Measurements from ENCODE around the gene ZNF148.

The ZNF148 gene

GRCh38 chr3:125194061-125194848, 180.9 kb downstream of the ZNF148 start:
- no peaks in the 10 kb centered on the region for H3K4me1 ChIP-seq (ENCODE audit: low read length)
- H3K9ac ChIP-seq (ENCODE audit: low read length), result no peak overlapping the region
- no peaks in the 10 kb centered on the region for H3F3A ChIP-seq (ENCODE audit: insufficient read depth, low read length)
- TF ChIP-seq EZH2phosphoT487 (IDR thresholded peaks at IDR 0.05; ENCODE audit: low read length) (no peak), CTCF (IDR thresholded peaks at IDR 0.05; ENCODE audit: low read length) (no peak), EZH2 (optimal IDR thresholded peaks at IDR 0.05; ENCODE audit: low read depth, low read length) (no peak)
- no peaks in the 10 kb centered on the region for H3K36me3 ChIP-seq (replicated peaks; ENCODE audit: insufficient read depth, low read length)
- H3K27me3 ChIP-seq (replicated peaks; ENCODE audit: insufficient read depth, low read length), result no peaks in the 10 kb centered on the region
- H3K9me3 ChIP-seq (replicated peaks; ENCODE audit: insufficient read depth, low read length), result no peaks in the 10 kb centered on the region
- H3K27ac ChIP-seq (ENCODE audit: low read length), result no peak overlapping the region
- H4K20me1 ChIP-seq (ENCODE audit: insufficient read depth, low read length), result no peaks in the 10 kb centered on the region
- DNase-seq, result no peak
- no peaks in the 10 kb centered on the region for H3K79me2 ChIP-seq (ENCODE audit: low read length)
- no peak overlapping the region for H3K4me3 ChIP-seq (ENCODE audit: low read length)
- H3K4me2 ChIP-seq (ENCODE audit: low read depth, low read length), result no peak overlapping the region
- H2AFZ ChIP-seq (ENCODE audit: low read length), result no peak overlapping the region
- H3K9me2 ChIP-seq (replicated peaks; ENCODE audit: insufficient read depth, low read length), result no peaks in the 10 kb centered on the region

GRCh38 chr3:125192190-125193035, 182.7 kb downstream of the ZNF148 start:
- H3F3A ChIP-seq (ENCODE audit: insufficient read depth, low read length), result no peaks in the 10 kb centered on the region
- no peak for TF ChIP-seq EZH2phosphoT487 (IDR thresholded peaks at IDR 0.05; ENCODE audit: low read length)
- no peak for TF ChIP-seq EZH2 (optimal IDR thresholded peaks at IDR 0.05; ENCODE audit: low read depth, low read length)
- no peak for TF ChIP-seq CTCF (IDR thresholded peaks at IDR 0.05; ENCODE audit: low read length)
- H3K9ac ChIP-seq (ENCODE audit: low read length), result no peak overlapping the region
- no peaks in the 10 kb centered on the region for H3K9me2 ChIP-seq (replicated peaks; ENCODE audit: insufficient read depth, low read length)
- H3K4me3 ChIP-seq (ENCODE audit: low read length), result no peak overlapping the region
- H3K36me3 ChIP-seq (replicated peaks; ENCODE audit: insufficient read depth, low read length), result no peaks in the 10 kb centered on the region
- H3K27me3 ChIP-seq (replicated peaks; ENCODE audit: insufficient read depth, low read length), result no peaks in the 10 kb centered on the region
- H3K9me3 ChIP-seq (replicated peaks; ENCODE audit: insufficient read depth, low read length), result no peaks in the 10 kb centered on the region
- no peaks in the 10 kb centered on the region for H4K20me1 ChIP-seq (ENCODE audit: insufficient read depth, low read length)
- H3K79me2 ChIP-seq (ENCODE audit: low read length), result no peaks in the 10 kb centered on the region
- DNase-seq, result no peak
- H3K27ac ChIP-seq (ENCODE audit: low read length), result no peak overlapping the region
- H3K4me1 ChIP-seq (ENCODE audit: low read length), result no peaks in the 10 kb centered on the region
- H3K4me2 ChIP-seq (ENCODE audit: low read depth, low read length), result no peak overlapping the region
- H2AFZ ChIP-seq (ENCODE audit: low read length), result no peak overlapping the region

GRCh38 chr3:125191730-125192129, 183.4 kb downstream of the ZNF148 start:
- Histone ChIP-seq H3K4me3 (ENCODE audit: low read length) (no peak overlapping the region), H3K27me3 (replicated peaks; ENCODE audit: insufficient read depth, low read length) (no peaks in the 10 kb centered on the region), H3K27ac (ENCODE audit: low read length) (no peak overlapping the region), H3K9ac (ENCODE audit: low read length) (no peak overlapping the region), H3K4me1 (ENCODE audit: low read length) (no peaks in the 10 kb centered on the region), H4K20me1 (ENCODE audit: insufficient read depth, low read length) (no peaks in the 10 kb centered on the region), H3K9me3 (replicated peaks; ENCODE audit: insufficient read depth, low read length) (no peaks in the 10 kb centered on the region), H3F3A (ENCODE audit: insufficient read depth, low read length) (no peaks in the 10 kb centered on the region), H3K4me2 (ENCODE audit: low read depth, low read length) (no peak overlapping the region), H2AFZ (ENCODE audit: low read length) (no peak overlapping the region), H3K9me2 (replicated peaks; ENCODE audit: insufficient read depth, low read length) (no peaks in the 10 kb centered on the region), H3K36me3 (replicated peaks; ENCODE audit: insufficient read depth, low read length) (no peaks in the 10 kb centered on the region), H3K79me2 (ENCODE audit: low read length) (no peaks in the 10 kb centered on the region)
- DNase-seq, result no peak
- TF ChIP-seq EZH2phosphoT487 (IDR thresholded peaks at IDR 0.05; ENCODE audit: low read length) (no peak), CTCF (IDR thresholded peaks at IDR 0.05; ENCODE audit: low read length) (no peak), EZH2 (optimal IDR thresholded peaks at IDR 0.05; ENCODE audit: low read depth, low read length) (no peak)
